Gastrocnemius medialis (tissue), 4 donors: ENCODE measurements around the gene APOA1.

Experiments
- POLR2A ChIP-seq, 2 donors: fragments of 450-650 bp; IDR thresholded peaks; one replicate each; pipeline ENCODE4 v1.6.1; 2017; ENCODE audit warnings: antibody characterized with exemption in 2 of 2, mild to moderate bottlenecking in 2 of 2, moderate library complexity in 2 of 2
- TF ChIP-seq, protein P1 (sequence below), 5 experiments: fragments of 450-650 bp in 3 of 5; fragments of 200-600 bp in 2 of 5; sonication (generic) in 2 of 5; IDR thresholded peaks in 4 of 5; conservative IDR thresholded peaks in 1 of 5; 1 replicate in 4 of 5; 2 replicates in 1 of 5; pipeline ENCODE4 v1.5.1; 2016 to 2019; ENCODE audit warnings: antibody characterized with exemption in 5 of 5, mild to moderate bottlenecking in 3 of 5, moderate library complexity in 3 of 5

DNA sequence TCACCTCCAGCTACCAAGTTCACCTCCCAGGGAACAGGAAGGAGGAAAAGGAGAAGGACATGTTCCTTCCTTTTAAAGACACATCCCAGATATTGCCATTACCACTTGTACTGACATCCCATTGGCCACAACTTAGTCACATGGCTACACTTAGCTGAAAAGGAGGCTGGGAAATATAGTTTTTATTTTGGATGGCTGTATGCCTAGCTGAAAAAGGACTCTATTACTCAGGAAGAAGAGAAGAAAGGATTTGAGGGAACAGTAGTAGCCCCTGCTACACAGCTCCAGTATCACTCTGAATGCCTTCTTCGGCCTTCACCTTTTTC, 43.7 kb downstream of the APOA1 start:
- TF ChIP-seq, protein P1, sequence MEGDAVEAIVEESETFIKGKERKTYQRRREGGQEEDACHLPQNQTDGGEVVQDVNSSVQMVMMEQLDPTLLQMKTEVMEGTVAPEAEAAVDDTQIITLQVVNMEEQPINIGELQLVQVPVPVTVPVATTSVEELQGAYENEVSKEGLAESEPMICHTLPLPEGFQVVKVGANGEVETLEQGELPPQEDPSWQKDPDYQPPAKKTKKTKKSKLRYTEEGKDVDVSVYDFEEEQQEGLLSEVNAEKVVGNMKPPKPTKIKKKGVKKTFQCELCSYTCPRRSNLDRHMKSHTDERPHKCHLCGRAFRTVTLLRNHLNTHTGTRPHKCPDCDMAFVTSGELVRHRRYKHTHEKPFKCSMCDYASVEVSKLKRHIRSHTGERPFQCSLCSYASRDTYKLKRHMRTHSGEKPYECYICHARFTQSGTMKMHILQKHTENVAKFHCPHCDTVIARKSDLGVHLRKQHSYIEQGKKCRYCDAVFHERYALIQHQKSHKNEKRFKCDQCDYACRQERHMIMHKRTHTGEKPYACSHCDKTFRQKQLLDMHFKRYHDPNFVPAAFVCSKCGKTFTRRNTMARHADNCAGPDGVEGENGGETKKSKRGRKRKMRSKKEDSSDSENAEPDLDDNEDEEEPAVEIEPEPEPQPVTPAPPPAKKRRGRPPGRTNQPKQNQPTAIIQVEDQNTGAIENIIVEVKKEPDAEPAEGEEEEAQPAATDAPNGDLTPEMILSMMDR (IDR thresholded peaks at IDR 0.05 in 4 of 5, conservative IDR thresholded peaks at IDR 0.05 in 1 of 5) = no peak
- TF ChIP-seq POLR2A (IDR thresholded peaks at IDR 0.05) = no peak
